Vagina (tissue), 2 donors: ENCODE measurements around the gene CXCL6.

Experiments used
- CTCF ChIP-seq, 3 experiments: fragments of 450-650 bp in 2 of 3; fragments of 200-600 bp in 1 of 3; sonication (generic) in 1 of 3; IDR thresholded peaks; one replicate each; pipeline ENCODE4 v1.5.1; 2017 to 2019; ENCODE audit warnings: antibody characterized with exemption in 3 of 3, mild to moderate bottlenecking in 2 of 3, moderate library complexity in 2 of 3
- POLR2A ChIP-seq, 2 donors: fragments of 450-650 bp; IDR thresholded peaks; one replicate each; pipeline ENCODE4 v1.6.1; 2017; ENCODE audit warnings: antibody characterized with exemption in 2 of 2, mild to moderate bottlenecking in 2 of 2, moderate library complexity in 2 of 2
- POLR2AphosphoS5 ChIP-seq, 2 donors: sonication (generic); formaldehyde crosslinking; IDR thresholded peaks; one replicate each; pipeline ENCODE4 v1.9.0; 2017; ENCODE audit warnings: antibody characterized with exemption in 2 of 2, mild to moderate bottlenecking in 2 of 2, low read depth in 1 of 2; ENCODE audit not compliant: insufficient read depth in 1 of 2

DNA sequence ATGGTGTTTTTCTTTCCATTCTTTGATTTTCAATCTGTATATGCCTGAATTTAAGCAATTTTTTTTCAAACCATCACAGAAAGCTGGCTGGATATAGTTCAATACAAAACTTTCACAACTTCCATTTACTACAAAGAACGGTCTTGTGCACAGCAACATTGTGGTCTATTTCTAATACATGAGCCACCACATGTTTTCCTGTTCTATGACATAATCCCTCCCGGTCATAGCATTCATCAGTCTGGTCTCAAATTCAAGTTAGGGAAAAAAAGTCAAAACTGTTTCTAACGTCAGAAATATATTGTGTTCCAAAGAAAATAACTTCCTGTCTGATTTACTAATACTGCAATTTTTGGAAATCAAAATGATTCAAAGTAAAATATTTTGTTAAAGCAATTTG lies 7.5 kb upstream of the CXCL6 start:
- TF ChIP-seq POLR2AphosphoS5 (IDR thresholded peaks at IDR 0.05; ENCODE audit: insufficient read depth in 1 of 2, low read depth in 1 of 2), result no peak
- TF ChIP-seq POLR2A (IDR thresholded peaks at IDR 0.05), result no peak
- no peak for TF ChIP-seq CTCF (IDR thresholded peaks at IDR 0.05)
